Measurements from ENCODE around the gene PCGF1.

PCGF1 gene

GRCh38 chr2:74499267-74499939 is 8.1 kb downstream of the PCGF1 start, which contains the start of gene LBX2:
Gene LBX2, minus strand, starts transcription at chr2:74499603. Its CDS starts 66 bp downstream, at chr2:74499537.
- TF ChIP-seq, protein P1, sequence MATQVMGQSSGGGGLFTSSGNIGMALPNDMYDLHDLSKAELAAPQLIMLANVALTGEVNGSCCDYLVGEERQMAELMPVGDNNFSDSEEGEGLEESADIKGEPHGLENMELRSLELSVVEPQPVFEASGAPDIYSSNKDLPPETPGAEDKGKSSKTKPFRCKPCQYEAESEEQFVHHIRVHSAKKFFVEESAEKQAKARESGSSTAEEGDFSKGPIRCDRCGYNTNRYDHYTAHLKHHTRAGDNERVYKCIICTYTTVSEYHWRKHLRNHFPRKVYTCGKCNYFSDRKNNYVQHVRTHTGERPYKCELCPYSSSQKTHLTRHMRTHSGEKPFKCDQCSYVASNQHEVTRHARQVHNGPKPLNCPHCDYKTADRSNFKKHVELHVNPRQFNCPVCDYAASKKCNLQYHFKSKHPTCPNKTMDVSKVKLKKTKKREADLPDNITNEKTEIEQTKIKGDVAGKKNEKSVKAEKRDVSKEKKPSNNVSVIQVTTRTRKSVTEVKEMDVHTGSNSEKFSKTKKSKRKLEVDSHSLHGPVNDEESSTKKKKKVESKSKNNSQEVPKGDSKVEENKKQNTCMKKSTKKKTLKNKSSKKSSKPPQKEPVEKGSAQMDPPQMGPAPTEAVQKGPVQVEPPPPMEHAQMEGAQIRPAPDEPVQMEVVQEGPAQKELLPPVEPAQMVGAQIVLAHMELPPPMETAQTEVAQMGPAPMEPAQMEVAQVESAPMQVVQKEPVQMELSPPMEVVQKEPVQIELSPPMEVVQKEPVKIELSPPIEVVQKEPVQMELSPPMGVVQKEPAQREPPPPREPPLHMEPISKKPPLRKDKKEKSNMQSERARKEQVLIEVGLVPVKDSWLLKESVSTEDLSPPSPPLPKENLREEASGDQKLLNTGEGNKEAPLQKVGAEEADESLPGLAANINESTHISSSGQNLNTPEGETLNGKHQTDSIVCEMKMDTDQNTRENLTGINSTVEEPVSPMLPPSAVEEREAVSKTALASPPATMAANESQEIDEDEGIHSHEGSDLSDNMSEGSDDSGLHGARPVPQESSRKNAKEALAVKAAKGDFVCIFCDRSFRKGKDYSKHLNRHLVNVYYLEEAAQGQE (IDR thresholded peaks at IDR 0.05; ENCODE audit: insufficient replicate concordance, low read depth): no peak
- TF ChIP-seq GABPA (IDR thresholded peaks at IDR 0.05; ENCODE audit: low read depth): no peak
- TF ChIP-seq POLR2AphosphoS5 (IDR thresholded peaks at IDR 0.05; ENCODE audit: low read depth): no peak
- TF ChIP-seq, protein P2, sequence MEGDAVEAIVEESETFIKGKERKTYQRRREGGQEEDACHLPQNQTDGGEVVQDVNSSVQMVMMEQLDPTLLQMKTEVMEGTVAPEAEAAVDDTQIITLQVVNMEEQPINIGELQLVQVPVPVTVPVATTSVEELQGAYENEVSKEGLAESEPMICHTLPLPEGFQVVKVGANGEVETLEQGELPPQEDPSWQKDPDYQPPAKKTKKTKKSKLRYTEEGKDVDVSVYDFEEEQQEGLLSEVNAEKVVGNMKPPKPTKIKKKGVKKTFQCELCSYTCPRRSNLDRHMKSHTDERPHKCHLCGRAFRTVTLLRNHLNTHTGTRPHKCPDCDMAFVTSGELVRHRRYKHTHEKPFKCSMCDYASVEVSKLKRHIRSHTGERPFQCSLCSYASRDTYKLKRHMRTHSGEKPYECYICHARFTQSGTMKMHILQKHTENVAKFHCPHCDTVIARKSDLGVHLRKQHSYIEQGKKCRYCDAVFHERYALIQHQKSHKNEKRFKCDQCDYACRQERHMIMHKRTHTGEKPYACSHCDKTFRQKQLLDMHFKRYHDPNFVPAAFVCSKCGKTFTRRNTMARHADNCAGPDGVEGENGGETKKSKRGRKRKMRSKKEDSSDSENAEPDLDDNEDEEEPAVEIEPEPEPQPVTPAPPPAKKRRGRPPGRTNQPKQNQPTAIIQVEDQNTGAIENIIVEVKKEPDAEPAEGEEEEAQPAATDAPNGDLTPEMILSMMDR (IDR thresholded peaks at IDR 0.05; ENCODE audit: insufficient read depth, low read length): no peak
- TF ChIP-seq SPI1 (IDR thresholded peaks at IDR 0.05; ENCODE audit: borderline replicate concordance, low read depth): no peak
- H3K27ac ChIP-seq (replicated peaks): no peak within 1 kb of the TSS
- H3K4me3 ChIP-seq (replicated peaks; ENCODE audit: insufficient read depth, low read length): no peak within 1 kb of the TSS
- H3K27me3 ChIP-seq (ENCODE audit: insufficient read depth, poor library complexity, severe bottlenecking): peaks cover 60% of the 10 kb centered on the region
- DNase-seq (ENCODE audit: low read depth in 1 of 2, low spot score in 1 of 2): peak in 1 of 2 experiments; percentile 27

GRCh38 chr2:74498500-74499266 is 8.8 kb downstream of the PCGF1 start:
- H3K27ac ChIP-seq (replicated peaks): no peak overlapping the region
- TF ChIP-seq, protein P2 (IDR thresholded peaks at IDR 0.05; ENCODE audit: insufficient read depth, low read length): no peak
- no peak for TF ChIP-seq GABPA (IDR thresholded peaks at IDR 0.05; ENCODE audit: low read depth)
- TF ChIP-seq, protein P1 (IDR thresholded peaks at IDR 0.05; ENCODE audit: insufficient replicate concordance, low read depth): no peak
- TF ChIP-seq SPI1 (IDR thresholded peaks at IDR 0.05; ENCODE audit: borderline replicate concordance, low read depth): no peak
- no peak for DNase-seq (ENCODE audit: low read depth in 1 of 2, low spot score in 1 of 2)
- peaks cover 60% of the 10 kb centered on the region for H3K27me3 ChIP-seq (ENCODE audit: insufficient read depth, poor library complexity, severe bottlenecking)
- H3K4me3 ChIP-seq (replicated peaks; ENCODE audit: insufficient read depth, low read length): no peak overlapping the region

DNA sequence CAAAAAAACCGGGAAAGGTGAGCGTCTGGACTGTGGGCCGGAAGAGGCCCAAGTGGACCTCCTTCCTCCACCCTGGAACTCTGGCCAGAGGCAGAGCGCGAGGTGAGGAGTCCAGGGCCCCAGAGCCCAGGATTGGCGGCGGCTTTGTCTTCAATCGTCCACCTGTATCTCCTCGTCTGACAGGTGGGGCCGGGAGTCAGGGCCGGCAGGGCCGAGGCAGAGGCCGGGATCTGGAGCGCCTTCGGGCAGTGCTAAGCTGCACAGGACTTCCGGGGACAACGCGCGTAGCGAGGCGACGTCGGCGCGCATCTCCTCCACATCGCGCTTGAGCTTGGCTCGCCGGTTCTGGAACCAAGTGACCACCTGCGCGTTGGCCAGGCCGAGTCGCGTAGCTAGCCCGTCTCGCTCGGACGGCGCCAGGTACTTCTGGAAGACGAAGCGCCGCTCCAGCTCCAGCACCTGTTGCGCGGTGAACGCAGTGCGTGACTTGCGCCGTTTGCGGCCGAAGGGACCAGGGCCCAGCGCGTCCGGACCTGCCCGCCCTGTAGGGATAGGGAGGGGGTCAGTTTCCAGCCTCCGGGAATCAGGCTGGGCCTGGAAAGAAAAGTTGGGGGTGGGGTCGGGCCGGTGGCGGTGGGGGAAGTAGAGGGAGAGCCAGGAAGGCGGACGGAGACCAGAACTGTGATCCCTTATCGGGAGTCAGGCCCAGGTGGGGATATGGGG is 9.6 kb downstream of the PCGF1 start:
- H3K27me3 ChIP-seq (ENCODE audit: insufficient read depth, poor library complexity, severe bottlenecking): peaks cover 52% of the 10 kb centered on the region
- DNase-seq (ENCODE audit: low read depth in 1 of 2, low spot score in 1 of 2): no peak

More for the DNA sequence above, 9.6 kb downstream of the PCGF1 start:
- TF ChIP-seq GABPA (IDR thresholded peaks at IDR 0.05; ENCODE audit: low read depth) (no peak), SPI1 (IDR thresholded peaks at IDR 0.05; ENCODE audit: borderline replicate concordance, low read depth) (no peak), POLR2AphosphoS5 (IDR thresholded peaks at IDR 0.05; ENCODE audit: low read depth) (no peak)
- TF ChIP-seq, protein P2 (IDR thresholded peaks at IDR 0.05; ENCODE audit: insufficient read depth, low read length): no peak
- TF ChIP-seq, protein P1 (IDR thresholded peaks at IDR 0.05; ENCODE audit: insufficient replicate concordance, low read depth): no peak
- Histone ChIP-seq H3K4me3 (replicated peaks; ENCODE audit: insufficient read depth, low read length) (no peak overlapping the region), H3K27ac (replicated peaks) (no peak overlapping the region)

Measured in HL-60 (cell line).